Stimulated activated CD4-positive, alpha-beta T cell treated with anti-CD3 and anti-CD28 coated beads, Interleukin-15, amount 100 ng/mL, for 24 hours (primary cell): ENCODE results near the gene ABCG1.

Experiments used
- DNase-seq: peaks from one replicate; pipeline ENCODE4 v3.0.0-alpha.2; 2020

ABCG1 gene

GRCh38 chr21:42331660-42332059, 112.7 kb downstream of the ABCG1 start:
- no peak for DNase-seq

GRCh38 chr21:42332557-42333317, 113.8 kb downstream of the ABCG1 start:
- no peak for DNase-seq

GRCh38 chr21:42336054-42336453, 117.1 kb downstream of the ABCG1 start:
- DNase-seq, result no peak

DNA sequence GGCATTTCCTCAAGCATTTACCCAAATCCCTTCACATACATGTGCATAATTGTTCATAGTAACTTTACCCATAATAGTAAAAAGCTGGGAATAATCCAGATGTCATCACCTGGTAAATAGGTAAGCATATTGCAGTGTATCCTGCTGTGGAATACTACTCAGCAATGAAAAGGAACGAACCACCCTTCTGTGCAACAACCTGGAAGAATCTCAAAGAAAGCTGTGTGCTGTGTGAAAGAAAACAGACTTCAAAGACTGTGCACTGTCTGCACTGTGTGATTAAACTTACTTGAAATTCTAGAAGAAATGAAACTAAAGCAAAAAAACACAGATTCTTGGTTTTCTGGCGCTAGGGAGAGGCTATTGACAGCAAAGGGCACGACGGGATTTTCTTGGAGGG, 118.3 kb downstream of the ABCG1 start:
- no peak for DNase-seq

DNA sequence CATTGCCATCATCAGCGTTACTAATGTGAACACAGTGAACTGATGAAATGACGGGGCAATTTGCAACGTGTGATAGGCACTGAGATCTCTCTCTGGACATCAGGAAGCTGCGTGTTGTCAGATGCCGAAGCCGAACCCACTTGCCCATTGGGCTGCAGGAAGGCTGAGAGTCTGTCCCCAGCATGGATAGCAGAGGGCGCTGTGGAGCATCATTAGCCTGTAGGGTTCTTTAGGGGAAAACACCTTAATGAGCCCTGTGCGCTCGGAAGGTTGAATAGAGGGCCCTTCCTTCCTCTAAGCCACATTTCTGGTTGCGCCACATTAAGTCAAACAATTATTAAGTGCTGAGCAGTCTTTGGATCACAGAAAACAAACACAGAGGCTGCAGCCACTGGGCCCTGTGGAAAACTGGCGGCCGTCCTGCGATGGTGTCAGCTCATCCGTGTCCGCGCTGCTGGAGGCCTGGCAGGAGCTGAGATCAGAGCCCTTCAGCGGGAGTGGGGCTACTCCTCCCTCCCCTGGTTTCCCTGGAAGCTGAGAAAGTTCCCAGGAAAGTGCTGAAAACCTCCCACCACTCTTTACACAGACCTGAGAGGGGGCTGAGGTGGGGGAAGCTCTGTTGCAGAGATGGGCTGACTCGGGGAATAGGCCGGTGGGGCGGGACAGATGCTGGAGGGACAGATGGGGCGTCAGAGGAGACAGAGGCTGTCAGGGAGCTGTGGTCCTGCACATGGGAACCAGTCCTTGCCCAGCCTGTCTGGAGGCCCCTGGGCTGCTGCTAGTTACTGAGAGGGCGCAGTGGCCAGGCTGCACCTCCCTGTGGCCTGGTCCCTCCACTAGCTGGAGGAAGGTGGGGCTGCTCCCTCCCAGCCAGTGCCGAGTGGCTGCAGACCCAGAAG, 119.1 kb downstream of the ABCG1 start:
- DNase-seq, result peak; percentile 89

- DNase-seq, result no peak
These were observed 120.1 kb downstream of the ABCG1 start for GRCh38 chr21:42338729-42339715.

DNA sequence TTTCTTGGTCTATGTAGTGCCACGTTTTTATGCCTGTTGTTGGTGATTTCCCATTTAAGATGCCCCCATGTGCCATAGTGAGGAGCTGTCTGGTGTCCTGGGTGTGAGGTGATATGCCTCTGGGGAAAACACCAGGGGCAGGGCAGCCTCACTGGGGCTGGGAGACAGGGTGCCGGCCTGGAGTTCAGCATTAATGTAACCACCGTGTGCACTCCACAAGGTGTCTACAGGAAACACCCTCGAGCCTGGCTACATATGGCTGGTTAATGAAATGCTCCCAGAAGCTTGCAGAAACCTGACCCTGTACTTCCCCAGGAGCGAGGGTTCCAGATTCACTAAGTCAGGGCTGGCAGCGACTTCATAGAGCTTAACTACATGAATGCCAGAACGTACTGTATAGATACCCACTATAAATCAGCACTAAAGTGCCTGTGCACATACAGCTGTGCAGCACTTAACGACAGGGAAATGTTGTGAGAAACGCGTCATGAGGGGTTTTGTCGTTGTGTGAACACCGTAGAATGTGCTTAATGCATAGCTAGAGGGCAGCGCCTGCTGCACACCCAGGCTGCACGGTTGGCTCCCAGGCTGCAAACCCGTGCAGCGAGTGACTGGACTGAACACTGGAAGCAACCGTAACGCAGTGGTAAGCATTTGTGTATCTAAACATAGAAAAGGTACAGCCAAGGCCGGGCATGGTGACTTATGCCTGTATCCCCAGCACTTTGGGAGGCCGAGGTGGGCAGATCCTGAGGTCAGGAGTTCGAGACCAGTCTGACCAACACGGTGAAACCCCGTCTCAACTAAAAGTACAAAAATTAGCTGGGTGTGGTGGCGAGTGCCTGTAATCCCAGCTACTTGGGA, 121.5 kb downstream of the ABCG1 start:
- DNase-seq, result no peak

- DNase-seq, result no peak
These were observed 123.0 kb downstream of the ABCG1 start for GRCh38 chr21:42341776-42342542.

GRCh38 chr21:42343101-42343500, 124.2 kb downstream of the ABCG1 start:
- no peak for DNase-seq

GRCh38 chr21:42343556-42343955, 124.6 kb downstream of the ABCG1 start:
- DNase-seq, result no peak

DNA sequence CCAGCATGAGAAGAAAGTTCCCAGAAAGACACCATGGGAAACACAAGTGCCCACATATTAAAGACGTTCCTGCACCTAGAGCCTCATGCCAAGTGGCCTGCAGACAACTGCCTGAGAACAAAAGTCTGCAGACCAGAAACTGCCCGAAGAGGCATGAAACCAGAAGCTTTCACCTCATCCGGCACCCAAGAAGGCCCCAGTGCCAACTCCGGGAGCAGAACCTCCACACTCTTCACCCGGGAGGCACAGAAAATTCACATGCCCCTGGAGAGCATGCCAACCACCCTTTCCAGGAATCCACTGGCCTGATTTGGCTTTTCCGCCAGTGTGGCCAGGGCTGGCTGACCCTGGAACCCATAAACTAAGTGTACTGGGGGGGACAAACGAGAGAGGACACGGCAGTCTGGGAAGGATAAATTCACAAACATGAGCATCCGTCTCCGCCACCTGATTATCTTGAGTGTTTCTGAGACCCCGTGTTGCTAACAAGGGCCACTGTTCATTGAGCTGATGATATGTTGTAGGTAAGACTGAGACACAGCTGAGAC, 125.1 kb downstream of the ABCG1 start:
- DNase-seq, result no peak

GRCh38 chr21:42344631-42345030, 125.7 kb downstream of the ABCG1 start:
- DNase-seq, result no peak

- DNase-seq, result no peak
These were observed 127.5 kb downstream of the ABCG1 start for GRCh38 chr21:42346441-42346840.
